ENCODE measurements around the gene COQ3. TPM values are rescaled to one million over a fixed set of nuclear protein-coding genes. Genes with fewer than 3 reads are reported as not detected.
A peak's percentile ranks its signal among the peaks of the same experiment; 100 is the strongest.

COQ3 gene
- total RNA-seq, 1 donor from 2014 or later: 7.4 TPM

GRCh38 chr6:99407076-99407475 lies 13.1 kb upstream of the COQ3 start:
- no peak for TF ChIP-seq CTCF (IDR thresholded peaks at IDR 0.05; ENCODE audit: insufficient read depth, low read length, severe bottlenecking)
- peaks cover 12% of the 10 kb centered on the region for H3K36me3 ChIP-seq (ENCODE audit: control insufficient read depth, insufficient read depth, low read length)
- no peak overlapping the region for H3K4me3 ChIP-seq (ENCODE audit: low read depth, low read length)
- FAIRE-seq (no peak), DNase-seq (ENCODE audit: low read depth) (no peak)
- H3K27me3 ChIP-seq (ENCODE audit: control insufficient read depth, insufficient read depth, low read length): no peaks in the 10 kb centered on the region

- FAIRE-seq (no peak), DNase-seq (ENCODE audit: low read depth) (no peak)
- TF ChIP-seq CTCF (IDR thresholded peaks at IDR 0.05; ENCODE audit: insufficient read depth, low read length, severe bottlenecking): no peak
- peaks cover 9% of the 10 kb centered on the region for H3K36me3 ChIP-seq (ENCODE audit: control insufficient read depth, insufficient read depth, low read length)
- no peak overlapping the region for H3K4me3 ChIP-seq (ENCODE audit: low read depth, low read length)
- H3K27me3 ChIP-seq (ENCODE audit: control insufficient read depth, insufficient read depth, low read length): no peaks in the 10 kb centered on the region
Observed at GRCh38 chr6:99402448-99402847, 8.5 kb upstream of the COQ3 start.

GRCh38 chr6:99397287-99397686 lies 3.3 kb upstream of the COQ3 start:
- peaks cover 3% of the 10 kb centered on the region for H3K36me3 ChIP-seq (ENCODE audit: control insufficient read depth, insufficient read depth, low read length)
- TF ChIP-seq CTCF (IDR thresholded peaks at IDR 0.05; ENCODE audit: insufficient read depth, low read length, severe bottlenecking): no peak
- H3K4me3 ChIP-seq (ENCODE audit: low read depth, low read length): no peak overlapping the region
- H3K27me3 ChIP-seq (ENCODE audit: control insufficient read depth, insufficient read depth, low read length): no peaks in the 10 kb centered on the region
- DNase-seq (ENCODE audit: low read depth): no peak
- no peak for FAIRE-seq

GRCh38 chr6:99393366-99393697 lies 663 bp downstream of the COQ3 start:
- no peak for TF ChIP-seq CTCF (IDR thresholded peaks at IDR 0.05; ENCODE audit: insufficient read depth, low read length, severe bottlenecking)
- no peak for FAIRE-seq
- peak overlapping the region; percentile 48 for H3K4me3 ChIP-seq (ENCODE audit: low read depth, low read length)

GRCh38 chr6:99390896-99391295 lies 3.1 kb downstream of the COQ3 start:
- Histone ChIP-seq H3K4me3 (ENCODE audit: low read depth, low read length) (no peak overlapping the region), H3K27me3 (ENCODE audit: control insufficient read depth, insufficient read depth, low read length) (no peaks in the 10 kb centered on the region), H3K36me3 (ENCODE audit: control insufficient read depth, insufficient read depth, low read length) (no peaks in the 10 kb centered on the region)
- TF ChIP-seq CTCF (IDR thresholded peaks at IDR 0.05; ENCODE audit: insufficient read depth, low read length, severe bottlenecking): no peak
- FAIRE-seq (no peak), DNase-seq (ENCODE audit: low read depth) (no peak)

More at GRCh38 chr6:99393366-99393697, 663 bp downstream of the COQ3 start:
- Histone ChIP-seq H3K27me3 (ENCODE audit: control insufficient read depth, insufficient read depth, low read length) (no peaks in the 10 kb centered on the region), H3K36me3 (ENCODE audit: control insufficient read depth, insufficient read depth, low read length) (no peaks in the 10 kb centered on the region)
- DNase-seq (ENCODE audit: low read depth): no peak

- no peaks in the 10 kb centered on the region for H3K27me3 ChIP-seq (ENCODE audit: control insufficient read depth, insufficient read depth, low read length)
- no peaks in the 10 kb centered on the region for H3K36me3 ChIP-seq (ENCODE audit: control insufficient read depth, insufficient read depth, low read length)
- H3K4me3 ChIP-seq (ENCODE audit: low read depth, low read length): no peak overlapping the region
- DNase-seq (ENCODE audit: low read depth) (no peak), FAIRE-seq (no peak)
- no peak for TF ChIP-seq CTCF (IDR thresholded peaks at IDR 0.05; ENCODE audit: insufficient read depth, low read length, severe bottlenecking)
Observed at GRCh38 chr6:99384507-99384906, 9.5 kb downstream of the COQ3 start.
